GM12878 (cell line): ENCODE measurements around the gene TNRC6C. TPM values are rescaled to one million over a fixed set of nuclear protein-coding genes. Genes with fewer than 3 reads are reported as not detected.

Experiments
- ATAC-seq: fragments of 200-7000 bp; cut with Tn5 transposase; 3 replicates; pipeline ENCODE4 v1.9.1; 2020; ENCODE audit warnings: mild to moderate bottlenecking, moderate library complexity
- BruUV-seq: library from RNA; stranded (reverse); fragments of 400-500 nt; replicated peaks from 2 replicates; lab custom pipeline; 2021; lab: Mats Ljungman, UMichigan
- CTCF ChIA-PET: fragments of 300-600 bp; sonication (Branson Sonifier 250); formaldehyde crosslinking; extraction: SDS; loops from one replicate; lab custom pipeline; 2021; ENCODE audit warnings: inconsistent platforms; lab: Yijun Ruan, JAX
- POLR2A ChIA-PET: fragments of 350-600 bp; formaldehyde crosslinking; extraction: SDS; loops from one replicate; lab custom pipeline; 2021; ENCODE audit warnings: inconsistent platforms; lab: Charles Lee
- RAD21 ChIA-PET: fragments of 300-600 bp; sonication (Branson Sonifier 250); formaldehyde crosslinking; loops from one replicate; lab custom pipeline; 2023; ENCODE audit warnings: antibody characterized with exemption; ENCODE audit not compliant: unreplicated experiment; lab: Charles Lee
- SMC1A ChIA-PET: fragments of 300-600 bp; sonication (Branson Sonifier 250); formaldehyde crosslinking; loops from one replicate; lab custom pipeline; 2023; ENCODE audit not compliant: unreplicated experiment, uncharacterized antibody; lab: Charles Lee
- DNase-seq: peaks from one replicate; pipeline ENCODE4 v3.0.0-alpha.2; 2011; ENCODE audit warnings: low read depth, low spot score
- FAIRE-seq: peaks from 3 replicates; lab custom pipeline; 2011; peaks lifted over from hg19 to GRCh38; lab: Jason Lieb, UNC
- H2AFZ ChIP-seq: 2 replicates; pipeline ENCODE4 v1.6.0; 2011; ENCODE audit warnings: low read depth, low read length, control low read depth; ENCODE audit not compliant: control insufficient read depth
- H3K27ac ChIP-seq: 2 replicates; pipeline ENCODE4 v1.5.1; 2011; ENCODE audit warnings: control low read depth; ENCODE audit not compliant: control insufficient read depth, insufficient read depth
- H3K27me3 ChIP-seq, 2 experiments: replicated peaks in 1 of 2; 2 replicates each; pipeline versions ENCODE4 v1.6.0 to v1.6.1; 2011; ENCODE audit warnings: low read length in 1 of 2; ENCODE audit not compliant: control insufficient read depth in 2 of 2, insufficient read depth in 2 of 2
- H3K36me3 ChIP-seq, 2 experiments: 2 replicates each; pipeline ENCODE4 v1.5.1; 2011; ENCODE audit warnings: low read length in 1 of 2; ENCODE audit not compliant: control insufficient read depth in 2 of 2, insufficient read depth in 2 of 2
- H3K4me1 ChIP-seq: 2 replicates; pipeline ENCODE4 v1.6.1; 2011; ENCODE audit warnings: mild to moderate bottlenecking, low read length, moderate library complexity, mixed read lengths; ENCODE audit not compliant: control insufficient read depth, insufficient read depth
- H3K4me2 ChIP-seq: 2 replicates; pipeline ENCODE4 v1.6.0; 2011; ENCODE audit warnings: control low read depth; ENCODE audit not compliant: control insufficient read depth, insufficient read depth
- H3K4me3 ChIP-seq: fragments of 200-600 bp; sonication (generic); 2 replicates; pipeline ENCODE4 v1.5.1; 2016
- H3K79me2 ChIP-seq: 2 replicates; pipeline ENCODE4 v1.6.0; 2011; ENCODE audit warnings: low read length; ENCODE audit not compliant: control insufficient read depth, insufficient read depth
- H3K9ac ChIP-seq: 2 replicates; pipeline ENCODE4 v1.8.0; 2011; ENCODE audit warnings: low read length, control low read depth, mixed read lengths; ENCODE audit not compliant: control insufficient read depth, insufficient read depth
- H3K9me3 ChIP-seq: replicated peaks from 3 replicates; pipeline ENCODE4 v1.5.1; 2011; ENCODE audit warnings: mild to moderate bottlenecking, low read length; ENCODE audit not compliant: control insufficient read depth, insufficient read depth
- H4K20me1 ChIP-seq: 2 replicates; pipeline ENCODE4 v1.6.0; 2011; ENCODE audit not compliant: control insufficient read depth, insufficient read depth
- CREM ChIP-seq: IDR thresholded peaks from 2 replicates; pipeline ENCODE4 v1.6.1; 2014; ENCODE audit warnings: antibody characterized with exemption, low read depth
- IKZF2 ChIP-seq, 2 experiments: fragments of 450-650 bp; IDR thresholded peaks; 2 replicates each; pipeline ENCODE4 v1.6.1; 2017; ENCODE audit warnings: mild to moderate bottlenecking in 2 of 2, moderate library complexity in 2 of 2
- IRF4 ChIP-seq: IDR thresholded peaks from 2 replicates; pipeline ENCODE4 v1.6.1; 2011; ENCODE audit warnings: low read depth, low read length
- NFYA ChIP-seq: IDR thresholded peaks from 2 replicates; pipeline ENCODE4 v1.6.1; 2011; ENCODE audit warnings: low read depth, mild to moderate bottlenecking, low read length, improper control_type of control experiment, borderline replicate concordance
- WGBS: methylation state at CpG from one replicate; pipeline ENCODE4 v1.1.6; 2016; ENCODE audit warnings: low lambda C conversion rate; ENCODE audit not compliant: insufficient replicate concordance, insufficient coverage; ENCODE audit errors: missing lambda C conversion rate; 5-methylcytosine and 5-hydroxymethylcytosine counted together
- in situ Hi-C: fragments of 300-500 bp; cut with MboI; formaldehyde crosslinking; loops from 9 replicates; pipeline ENCODE4 v1.14.3; 2018; ENCODE audit warnings: mixed read lengths
- intact Hi-C: fragments of 100-400 bp; cut with micrococcal nuclease; formaldehyde crosslinking; loops from one replicate; pipeline ENCODE4 v1.14.2; 2022; ENCODE audit not compliant: unreplicated experiment
- polyA plus RNA-seq, 11 experiments: library from polyadenylated mRNA; depleted of rRNA in 4 of 11; unstranded in 6 of 11; stranded (reverse) in 5 of 11; fragments of >200 nt; fragmentation: Nextera tagmentation in 4 of 11; fragmentation: Illumina TruSeq in 1 of 11; extraction: Ambion mirVana in 4 of 11; extraction: Trizol in 1 of 11; gene quantifications; 1 replicate in 1 of 11; 2 replicates in 10 of 11; pipeline versions ENCODE4 v1.2.1 to v1.2.3, GENCODE V29; 2011 to 2016; ENCODE audit warnings: inconsistent platforms in 2 of 11, missing spikeins in 2 of 11, low read depth in 1 of 11
- total RNA-seq, 4 experiments: library from RNA; depleted of rRNA in 3 of 4; stranded (reverse); fragments of >200 nt in 3 of 4; fragmentation: Illumina TruSeq in 1 of 4; extraction: Trizol in 1 of 4; gene quantifications; 2 replicates each; pipeline versions ENCODE4 v1.2.1 to v1.2.3, GENCODE V29; 2013 to 2021
- TF ChIP-seq, protein P1 (sequence below): fragments of 150-350 bp; IDR thresholded peaks from 2 replicates; pipeline ENCODE4 v1.6.1; 2016; ENCODE audit warnings: low read depth, low read length
- TF ChIP-seq, protein P2 (sequence below): fragments of 450-650 bp; IDR thresholded peaks from 2 replicates; pipeline ENCODE4 v1.6.1; 2017; ENCODE audit warnings: mild to moderate bottlenecking
- TF ChIP-seq, protein P3 (sequence below): fragments of 450-650 bp; formaldehyde crosslinking; IDR thresholded peaks from 2 replicates; pipeline ENCODE4 v1.4.0; 2020; ENCODE audit warnings: mild to moderate bottlenecking, moderate library complexity

Gene TNRC6C
- total and polyA plus RNA-seq, 10 of the 15 experiments (the other 5 are each of a cell fraction or from before 2014, with no cell fraction given): 0.40 to 6.1 (median 0.96) TPM

DNA sequence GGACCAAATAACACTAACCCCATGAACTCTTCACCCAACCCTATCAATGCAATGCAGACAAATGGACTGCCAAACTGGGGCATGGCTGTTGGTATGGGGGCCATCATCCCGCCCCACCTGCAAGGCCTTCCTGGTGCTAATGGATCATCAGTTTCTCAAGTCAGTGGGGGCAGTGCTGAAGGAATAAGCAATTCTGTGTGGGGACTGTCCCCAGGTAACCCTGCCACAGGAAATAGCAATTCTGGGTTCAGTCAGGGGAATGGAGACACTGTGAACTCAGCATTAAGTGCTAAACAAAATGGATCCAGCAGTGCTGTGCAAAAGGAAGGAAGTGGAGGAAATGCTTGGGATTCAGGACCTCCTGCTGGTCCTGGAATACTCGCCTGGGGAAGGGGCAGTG lies 91.1 kb downstream of the TNRC6C start:
- H3K27ac ChIP-seq: no peak overlapping the region
- ATAC-seq: no peak
- in situ Hi-C loops (no loop called here), intact Hi-C loops (no loop called here)
- ChIA-PET RAD21 (no interaction called here), SMC1A (interaction anchor here (1.5 kb wide), 1 partner anchor 29 kb away, joined by 4 read pairs; no protein-coding TSS in a partner anchor), POLR2A (no interaction called here), CTCF (no interaction called here)
- TF ChIP-seq IRF4 (no peak), NFYA (no peak), IKZF2 (IDR thresholded peaks at IDR 0.05) (no peak), CREM (no peak)
- TF ChIP-seq, protein P1, sequence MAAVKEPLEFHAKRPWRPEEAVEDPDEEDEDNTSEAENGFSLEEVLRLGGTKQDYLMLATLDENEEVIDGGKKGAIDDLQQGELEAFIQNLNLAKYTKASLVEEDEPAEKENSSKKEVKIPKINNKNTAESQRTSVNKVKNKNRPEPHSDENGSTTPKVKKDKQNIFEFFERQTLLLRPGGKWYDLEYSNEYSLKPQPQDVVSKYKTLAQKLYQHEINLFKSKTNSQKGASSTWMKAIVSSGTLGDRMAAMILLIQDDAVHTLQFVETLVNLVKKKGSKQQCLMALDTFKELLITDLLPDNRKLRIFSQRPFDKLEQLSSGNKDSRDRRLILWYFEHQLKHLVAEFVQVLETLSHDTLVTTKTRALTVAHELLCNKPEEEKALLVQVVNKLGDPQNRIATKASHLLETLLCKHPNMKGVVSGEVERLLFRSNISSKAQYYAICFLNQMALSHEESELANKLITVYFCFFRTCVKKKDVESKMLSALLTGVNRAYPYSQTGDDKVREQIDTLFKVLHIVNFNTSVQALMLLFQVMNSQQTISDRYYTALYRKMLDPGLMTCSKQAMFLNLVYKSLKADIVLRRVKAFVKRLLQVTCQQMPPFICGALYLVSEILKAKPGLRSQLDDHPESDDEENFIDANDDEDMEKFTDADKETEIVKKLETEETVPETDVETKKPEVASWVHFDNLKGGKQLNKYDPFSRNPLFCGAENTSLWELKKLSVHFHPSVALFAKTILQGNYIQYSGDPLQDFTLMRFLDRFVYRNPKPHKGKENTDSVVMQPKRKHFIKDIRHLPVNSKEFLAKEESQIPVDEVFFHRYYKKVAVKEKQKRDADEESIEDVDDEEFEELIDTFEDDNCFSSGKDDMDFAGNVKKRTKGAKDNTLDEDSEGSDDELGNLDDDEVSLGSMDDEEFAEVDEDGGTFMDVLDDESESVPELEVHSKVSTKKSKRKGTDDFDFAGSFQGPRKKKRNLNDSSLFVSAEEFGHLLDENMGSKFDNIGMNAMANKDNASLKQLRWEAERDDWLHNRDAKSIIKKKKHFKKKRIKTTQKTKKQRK: no peak
- TF ChIP-seq, protein P2, sequence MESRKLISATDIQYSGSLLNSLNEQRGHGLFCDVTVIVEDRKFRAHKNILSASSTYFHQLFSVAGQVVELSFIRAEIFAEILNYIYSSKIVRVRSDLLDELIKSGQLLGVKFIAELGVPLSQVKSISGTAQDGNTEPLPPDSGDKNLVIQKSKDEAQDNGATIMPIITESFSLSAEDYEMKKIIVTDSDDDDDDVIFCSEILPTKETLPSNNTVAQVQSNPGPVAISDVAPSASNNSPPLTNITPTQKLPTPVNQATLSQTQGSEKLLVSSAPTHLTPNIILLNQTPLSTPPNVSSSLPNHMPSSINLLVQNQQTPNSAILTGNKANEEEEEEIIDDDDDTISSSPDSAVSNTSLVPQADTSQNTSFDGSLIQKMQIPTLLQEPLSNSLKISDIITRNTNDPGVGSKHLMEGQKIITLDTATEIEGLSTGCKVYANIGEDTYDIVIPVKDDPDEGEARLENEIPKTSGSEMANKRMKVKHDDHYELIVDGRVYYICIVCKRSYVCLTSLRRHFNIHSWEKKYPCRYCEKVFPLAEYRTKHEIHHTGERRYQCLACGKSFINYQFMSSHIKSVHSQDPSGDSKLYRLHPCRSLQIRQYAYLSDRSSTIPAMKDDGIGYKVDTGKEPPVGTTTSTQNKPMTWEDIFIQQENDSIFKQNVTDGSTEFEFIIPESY: no peak
- TF ChIP-seq, protein P3, sequence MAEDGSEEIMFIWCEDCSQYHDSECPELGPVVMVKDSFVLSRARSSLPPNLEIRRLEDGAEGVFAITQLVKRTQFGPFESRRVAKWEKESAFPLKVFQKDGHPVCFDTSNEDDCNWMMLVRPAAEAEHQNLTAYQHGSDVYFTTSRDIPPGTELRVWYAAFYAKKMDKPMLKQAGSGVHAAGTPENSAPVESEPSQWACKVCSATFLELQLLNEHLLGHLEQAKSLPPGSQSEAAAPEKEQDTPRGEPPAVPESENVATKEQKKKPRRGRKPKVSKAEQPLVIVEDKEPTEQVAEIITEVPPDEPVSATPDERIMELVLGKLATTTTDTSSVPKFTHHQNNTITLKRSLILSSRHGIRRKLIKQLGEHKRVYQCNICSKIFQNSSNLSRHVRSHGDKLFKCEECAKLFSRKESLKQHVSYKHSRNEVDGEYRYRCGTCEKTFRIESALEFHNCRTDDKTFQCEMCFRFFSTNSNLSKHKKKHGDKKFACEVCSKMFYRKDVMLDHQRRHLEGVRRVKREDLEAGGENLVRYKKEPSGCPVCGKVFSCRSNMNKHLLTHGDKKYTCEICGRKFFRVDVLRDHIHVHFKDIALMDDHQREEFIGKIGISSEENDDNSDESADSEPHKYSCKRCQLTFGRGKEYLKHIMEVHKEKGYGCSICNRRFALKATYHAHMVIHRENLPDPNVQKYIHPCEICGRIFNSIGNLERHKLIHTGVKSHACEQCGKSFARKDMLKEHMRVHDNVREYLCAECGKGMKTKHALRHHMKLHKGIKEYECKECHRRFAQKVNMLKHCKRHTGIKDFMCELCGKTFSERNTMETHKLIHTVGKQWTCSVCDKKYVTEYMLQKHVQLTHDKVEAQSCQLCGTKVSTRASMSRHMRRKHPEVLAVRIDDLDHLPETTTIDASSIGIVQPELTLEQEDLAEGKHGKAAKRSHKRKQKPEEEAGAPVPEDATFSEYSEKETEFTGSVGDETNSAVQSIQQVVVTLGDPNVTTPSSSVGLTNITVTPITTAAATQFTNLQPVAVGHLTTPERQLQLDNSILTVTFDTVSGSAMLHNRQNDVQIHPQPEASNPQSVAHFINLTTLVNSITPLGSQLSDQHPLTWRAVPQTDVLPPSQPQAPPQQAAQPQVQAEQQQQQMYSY (CRISPR knock-in tag): no peak
- no peak overlapping the region for H3K4me3 ChIP-seq
- no peak for DNase-seq
- no peaks in the 10 kb centered on the region for H3K4me1 ChIP-seq
- H3K36me3 ChIP-seq: peaks cover 3 to 6% of the 10 kb centered on the region in 2 experiments
- no TSS peak for BruUV-seq
- no peaks in the 10 kb centered on the region for H3K79me2 ChIP-seq
- H3K9ac ChIP-seq: no peak overlapping the region
- H4K20me1 ChIP-seq: no peaks in the 10 kb centered on the region
- no peak overlapping the region for H3K4me2 ChIP-seq
- H3K9me3 ChIP-seq: no peaks in the 10 kb centered on the region
- FAIRE-seq: no peak
- H3K27me3 ChIP-seq: no peaks in the 10 kb centered on the region
- 30% methylated on average over 2 of the region's 2 CpGs for WGBS
- H2AFZ ChIP-seq: no peak overlapping the region
